Prostate gland (tissue), 2 donors: ENCODE data around the gene ZFAND2B. TPM values are rescaled to one million over a fixed set of nuclear protein-coding genes. Genes with fewer than 3 reads are reported as not detected.
A peak's percentile ranks its signal among the peaks of the same experiment; 100 is the strongest.

ENCODE experiments used
- DNase-seq: peaks from one replicate; pipeline ENCODE4 v3.0.0-alpha.2; 2019; ENCODE audit warnings: low spot score
- H3K27ac ChIP-seq, 2 donors: fragments of 200-600 bp; sonication (generic); 2 replicates each; pipeline ENCODE4 v1.5.1; 2017 to 2019
- H3K27me3 ChIP-seq: fragments of 200-600 bp; sonication (generic); replicated peaks from 2 replicates; pipeline ENCODE4 v1.5.1; 2019; ENCODE audit not compliant: insufficient read depth
- H3K36me3 ChIP-seq, 2 donors: fragments of 200-600 bp; sonication (generic); 1 replicate in 1 of 2; 2 replicates in 1 of 2; pipeline versions ENCODE4 v1.5.1 to v1.8.1; 2017 to 2019
- H3K4me1 ChIP-seq: fragments of 200-600 bp; sonication (generic); replicated peaks from 2 replicates; pipeline ENCODE4 v1.5.1; 2019
- H3K4me3 ChIP-seq, 2 donors: fragments of 200-600 bp; sonication (generic); 2 replicates each; pipeline ENCODE4 v1.5.1; 2017 to 2019
- H3K9me3 ChIP-seq: fragments of 200-600 bp; sonication (generic); 2 replicates; pipeline ENCODE4 v1.5.1; 2017
- CTCF ChIP-seq, 4 experiments: fragments of 200-600 bp in 2 of 4; fragments of 450-650 bp in 2 of 4; sonication (generic) in 2 of 4; IDR thresholded peaks; 1 replicate in 3 of 4; 2 replicates in 1 of 4; pipeline ENCODE4 v1.5.1; 2016 to 2019; ENCODE audit warnings: antibody characterized with exemption in 4 of 4, mild to moderate bottlenecking in 2 of 4, moderate library complexity in 2 of 4
- POLR2A ChIP-seq: fragments of 450-650 bp; IDR thresholded peaks from one replicate; pipeline ENCODE4 v1.6.1; 2016; ENCODE audit warnings: antibody characterized with exemption, mild to moderate bottlenecking
- POLR2AphosphoS5 ChIP-seq: sonication (generic); formaldehyde crosslinking; IDR thresholded peaks from one replicate; pipeline ENCODE4 v1.6.1; 2017; ENCODE audit warnings: antibody characterized with exemption
- WGBS: methylation state at CpG from one replicate; pipeline ENCODE4 v1.1.5; 2018; 5-methylcytosine and 5-hydroxymethylcytosine counted together
- intact Hi-C: fragments of 100-400 bp; cut with DNase I; formaldehyde crosslinking; loops from one replicate; pipeline ENCODE4 v1.14.2; 2022
- total RNA-seq, 2 donors: library from RNA; depleted of rRNA; stranded (reverse); fragments of >200 nt; gene quantifications; one replicate each; pipeline ENCODE4 v1.1.0, GENCODE V29; 2016

ZFAND2B gene
- total RNA-seq, 2 donors from 2014 or later = 49.0 to 57.2 TPM

GRCh38 chr2:219169930-219170654, 36.5 kb upstream of the ZFAND2B start, which contains the start of gene SLC23A3:
TSS of gene SLC23A3 (minus strand) at chr2:219170029. CDS start at chr2:219169984, 45 bp downstream.
- DNase-seq = no peak
- no peaks in the 10 kb centered on the region for H3K9me3 ChIP-seq
- H3K4me1 ChIP-seq = no peaks in the 10 kb centered on the region
- WGBS = 88% methylated on average over 10 of the region's 10 CpGs
- TF ChIP-seq POLR2A = no peak
- TF ChIP-seq CTCF (IDR thresholded peaks at IDR 0.05) = no peak
- no peak for TF ChIP-seq POLR2AphosphoS5
- H3K4me3 ChIP-seq = no peak within 1 kb of the TSS
- intact Hi-C loops = loop anchor here (10.0 kb wide), 1 partner anchor 345 kb away; the partner anchor contains the start of gene ASIC4
- no peak within 1 kb of the TSS for H3K27ac ChIP-seq
- H3K36me3 ChIP-seq = no peaks in the 10 kb centered on the region
- H3K27me3 ChIP-seq = no peaks in the 10 kb centered on the region

- Histone ChIP-seq H3K27me3 (no peaks in the 10 kb centered on the region), H3K9me3 (no peaks in the 10 kb centered on the region), H3K36me3 (no peaks in the 10 kb centered on the region), H3K4me3 (no peak overlapping the region), H3K27ac (peak overlapping the region; percentile 40 to 42), H3K4me1 (peaks cover 6% of the 10 kb centered on the region)
- WGBS = 32% methylated on average over 6 of the region's 6 CpGs
- intact Hi-C loops = loop anchor here (10.0 kb wide), 1 partner anchor 344 kb away; the partner anchor contains the start of gene ASIC4
- no peak for TF ChIP-seq POLR2A
- peak; percentile 58 for TF ChIP-seq POLR2AphosphoS5
- TF ChIP-seq CTCF (IDR thresholded peaks at IDR 0.05) = peak; percentile 16 to 68 (median 62)
- DNase-seq = peak; percentile 42
These were observed 35.3 kb upstream of the ZFAND2B start for GRCh38 chr2:219171231-219171651.

DNA sequence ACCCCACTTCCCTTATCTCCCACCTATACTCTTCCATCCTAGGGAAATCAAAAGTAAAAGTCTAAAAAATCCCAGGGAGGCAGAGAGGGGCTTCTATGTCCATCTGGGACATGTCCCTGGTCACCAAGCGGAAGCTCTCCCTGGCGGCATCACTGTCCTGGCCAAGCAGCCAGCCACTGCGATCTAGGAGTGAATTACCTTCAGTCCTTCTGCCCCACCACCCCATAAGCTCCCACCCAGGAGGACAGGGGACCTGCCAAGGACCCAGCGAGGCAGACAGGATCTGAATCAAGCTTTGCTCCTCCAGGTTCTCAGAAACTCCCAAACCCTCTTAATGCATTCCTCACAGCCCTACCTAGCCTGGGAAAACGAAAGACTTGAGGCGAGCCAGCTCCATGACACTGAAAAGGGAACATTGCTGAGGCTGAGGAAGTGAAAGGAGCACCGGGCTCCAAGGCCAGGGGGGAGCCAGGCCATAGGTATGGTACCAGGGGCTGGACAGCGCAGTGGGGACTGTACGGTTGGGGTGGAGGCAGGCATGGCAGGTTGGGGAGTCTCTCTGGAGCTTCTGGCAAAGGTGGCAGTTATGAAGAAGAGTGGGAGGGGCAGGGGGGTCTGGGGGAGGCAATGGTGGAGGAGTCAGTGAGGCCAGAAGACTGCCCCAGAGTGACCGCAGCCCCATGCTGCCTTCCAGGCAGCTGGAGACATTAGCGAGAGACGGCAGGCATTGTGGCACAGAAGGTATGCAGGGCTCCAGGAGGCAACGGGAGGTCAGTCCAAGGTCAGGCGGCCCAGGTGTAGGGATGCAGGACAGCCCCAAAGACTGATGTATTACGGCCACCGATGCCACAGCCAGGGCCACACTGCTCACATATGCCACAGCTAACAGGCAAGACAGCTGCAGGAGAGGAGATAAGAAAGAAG, 34.1 kb upstream of the ZFAND2B start:
- no peak for DNase-seq
- intact Hi-C loops = loop anchor here (10.0 kb wide), 1 partner anchor 342 kb away; the partner anchor contains the start of gene ASIC4
- H3K27me3 ChIP-seq = no peaks in the 10 kb centered on the region
- no peak overlapping the region for H3K4me3 ChIP-seq
- H3K36me3 ChIP-seq = no peaks in the 10 kb centered on the region
- H3K27ac ChIP-seq = peak overlapping the region in 1 of 2 donors; percentile 17
- WGBS = 84% methylated on average over 16 of the region's 16 CpGs
- TF ChIP-seq POLR2A (no peak), CTCF (IDR thresholded peaks at IDR 0.05) (no peak), POLR2AphosphoS5 (no peak)
- H3K4me1 ChIP-seq = peaks cover 6% of the 10 kb centered on the region
- H3K9me3 ChIP-seq = no peaks in the 10 kb centered on the region

DNA sequence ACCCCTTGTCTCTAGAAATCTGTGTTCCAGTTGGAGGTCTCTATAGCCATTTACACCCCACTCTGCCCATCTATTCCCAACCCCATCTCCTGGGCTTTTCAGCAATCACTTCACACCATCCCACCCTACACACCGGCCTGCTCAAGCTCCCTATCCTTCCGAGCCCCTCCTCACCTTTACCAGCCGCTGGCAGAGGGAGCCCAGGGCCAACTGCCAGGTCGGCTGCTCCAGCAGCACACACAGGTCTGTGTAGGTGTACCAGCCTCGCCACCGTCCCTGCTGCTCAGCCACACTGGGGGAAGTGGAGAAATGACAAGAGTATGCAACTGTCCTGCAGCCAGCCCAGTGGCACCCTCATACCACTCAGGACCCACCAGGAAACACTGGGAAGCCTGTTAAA, 33.4 kb upstream of the ZFAND2B start:
- intact Hi-C loops = loop anchor here (10.0 kb wide), 1 partner anchor 342 kb away; the partner anchor contains the start of gene ASIC4
- H3K36me3 ChIP-seq = no peaks in the 10 kb centered on the region
- no peak overlapping the region for H3K27ac ChIP-seq
- no peak overlapping the region for H3K4me3 ChIP-seq
- TF ChIP-seq POLR2A (no peak), CTCF (IDR thresholded peaks at IDR 0.05) (no peak), POLR2AphosphoS5 (no peak)
- no peaks in the 10 kb centered on the region for H3K27me3 ChIP-seq
- 87% methylated on average over 6 of the region's 6 CpGs for WGBS
- H3K9me3 ChIP-seq = no peaks in the 10 kb centered on the region
- peaks cover 6% of the 10 kb centered on the region for H3K4me1 ChIP-seq
- no peak for DNase-seq
